A549 (cell line): ENCODE data around the gene CYB5D1. TPM values are rescaled to one million over a fixed set of nuclear protein-coding genes. Genes with fewer than 3 reads are reported as not detected.

ENCODE experiments used
- ATAC-seq, 2 experiments: fragments of 200-7000 bp in 1 of 2; fragments of >200 bp in 1 of 2; cut with Nextera tagmentation in 1 of 2; cut with Tn5 transposase in 1 of 2; 3 replicates each; pipeline versions ENCODE4 v1.8.0 to v1.9.1; 2018 to 2020; ENCODE audit warnings: mild to moderate bottlenecking in 1 of 2, moderate library complexity in 1 of 2
- CTCF ChIA-PET: fragments of 300-600 bp; sonication (Branson Sonifier 250); formaldehyde crosslinking; extraction: SDS; loops from one replicate; lab custom pipeline; 2021; ENCODE audit warnings: antibody characterized with exemption, inconsistent platforms; lab: Yijun Ruan, JAX
- POLR2A ChIA-PET: fragments of 350-600 bp; formaldehyde crosslinking; extraction: SDS; loops from one replicate; lab custom pipeline; 2021; ENCODE audit warnings: antibody characterized with exemption, inconsistent platforms; lab: Yijun Ruan, JAX
- DNase-seq, 2 experiments: peaks; one replicate each; pipeline versions ENCODE4 v3.0.0 to v3.0.0-alpha.2; 2011 to 2016; ENCODE audit warnings: low read depth in 1 of 2, low spot score in 1 of 2
- FAIRE-seq: peaks from 2 replicates; lab custom pipeline; 2011; peaks lifted over from hg19 to GRCh38; lab: Jason Lieb, UNC
- H3K27ac ChIP-seq, 2 experiments: fragments of >200 bp; sonication (Bioruptor Twin); formaldehyde crosslinking; 3 replicates each; pipeline ENCODE4 v1.5.1; 2016 to 2017
- H3K4me1 ChIP-seq: fragments of >200 bp; sonication (Bioruptor Twin); formaldehyde crosslinking; 3 replicates; pipeline ENCODE4 v1.6.1; 2016
- H3K4me2 ChIP-seq: fragments of >200 bp; sonication (Bioruptor Twin); formaldehyde crosslinking; 3 replicates; pipeline ENCODE4 v1.6.1; 2016
- H3K4me3 ChIP-seq: fragments of >200 bp; sonication (Bioruptor Twin); formaldehyde crosslinking; 3 replicates; pipeline ENCODE4 v1.5.1; 2016
- H3K9me3 ChIP-seq: fragments of >200 bp; sonication (Bioruptor Twin); formaldehyde crosslinking; 3 replicates; pipeline ENCODE4 v1.6.1; 2016
- BHLHE40 ChIP-seq: IDR thresholded peaks from 2 replicates; pipeline ENCODE4 v1.6.1; 2012; ENCODE audit warnings: low read depth, low read length, inconsistent platforms
- CBX2 ChIP-seq: fragments of 200-600 bp; sonication (generic); IDR thresholded peaks from 2 replicates; pipeline ENCODE4 v1.6.1; 2016; ENCODE audit warnings: low read depth, mild to moderate bottlenecking, borderline replicate concordance
- CHD2 ChIP-seq: fragments of 150-350 bp; IDR thresholded peaks from 2 replicates; pipeline ENCODE4 v1.6.1; 2014; ENCODE audit warnings: low read length; ENCODE audit not compliant: partially characterized antibody
- EHF ChIP-seq: fragments of 250-450 bp; sonication (Bioruptor Pico); IDR thresholded peaks from 2 replicates; pipeline ENCODE4 v1.5.0; 2020; ENCODE audit warnings: mild to moderate bottlenecking
- EHMT2 ChIP-seq: fragments of 200-600 bp; sonication (generic); IDR thresholded peaks from 2 replicates; pipeline ENCODE4 v1.6.1; 2016; ENCODE audit warnings: antibody characterized with exemption, low read depth, mild to moderate bottlenecking, moderate library complexity
- FOSB ChIP-seq: fragments of 250-450 bp; sonication (Bioruptor Pico); IDR thresholded peaks from 2 replicates; pipeline ENCODE4 v1.5.0; 2020; ENCODE audit warnings: mild to moderate bottlenecking, moderate library complexity
- FOSL2 ChIP-seq, 2 experiments: fragments of 450-650 bp in 1 of 2; fragments of >200 bp in 1 of 2; sonication (Bioruptor Twin) in 1 of 2; formaldehyde crosslinking; IDR thresholded peaks; 2 replicates each; pipeline versions ENCODE4 v1.5.0 to v1.6.1; 2016 to 2020; ENCODE audit warnings: mild to moderate bottlenecking in 1 of 2, moderate library complexity in 1 of 2
- HDAC2 ChIP-seq: fragments of 200-600 bp; sonication (generic); IDR thresholded peaks from 2 replicates; pipeline ENCODE4 v1.6.1; 2016
- HEYL ChIP-seq: fragments of 250-450 bp; sonication (Bioruptor Pico); IDR thresholded peaks from 2 replicates; pipeline ENCODE4 v1.8.0; 2021; ENCODE audit warnings: mild to moderate bottlenecking, moderate library complexity
- JUNB ChIP-seq: fragments of >200 bp; sonication (Bioruptor Twin); formaldehyde crosslinking; IDR thresholded peaks from 2 replicates; pipeline ENCODE4 v1.6.1; 2016
- KDM1A ChIP-seq: fragments of 200-600 bp; sonication (generic); IDR thresholded peaks from 2 replicates; pipeline ENCODE4 v1.6.1; 2016; ENCODE audit warnings: low read depth, mild to moderate bottlenecking
- MYC ChIP-seq: IDR thresholded peaks from 2 replicates; pipeline ENCODE4 v1.6.1; 2012; ENCODE audit warnings: mild to moderate bottlenecking, inconsistent platforms, low read length, improper control_type of control experiment, borderline replicate concordance
- NFE2L2 ChIP-seq: fragments of 150-350 bp; conservative IDR thresholded peaks from 2 replicates; pipeline ENCODE4 v1.6.1; 2014; ENCODE audit warnings: low read length
- PHF8 ChIP-seq: fragments of 200-600 bp; sonication (generic); IDR thresholded peaks from 2 replicates; pipeline ENCODE4 v1.6.1; 2016; ENCODE audit warnings: low read depth, mild to moderate bottlenecking, antibody characterized with exemption, moderate library complexity, borderline replicate concordance
- POLR2A ChIP-seq: IDR thresholded peaks from 2 replicates; pipeline ENCODE4 v1.6.1; 2012; ENCODE audit warnings: mild to moderate bottlenecking, low read length
- POLR2AphosphoS2 ChIP-seq: conservative IDR thresholded peaks from 2 replicates; pipeline ENCODE4 v1.6.1; 2012; ENCODE audit warnings: low read length, improper control_type of control experiment, inconsistent platforms
- RAD21 ChIP-seq, 2 experiments: fragments of >200 bp in 1 of 2; sonication (Bioruptor Twin) in 1 of 2; formaldehyde crosslinking in 1 of 2; IDR thresholded peaks in 1 of 2; conservative IDR thresholded peaks in 1 of 2; 2 replicates in 1 of 2; 3 replicates in 1 of 2; pipeline ENCODE4 v1.6.1; 2012 to 2018; ENCODE audit warnings: inconsistent platforms in 1 of 2
- RARB ChIP-seq: fragments of 250-450 bp; sonication (Bioruptor Pico); IDR thresholded peaks from 2 replicates; pipeline ENCODE4 v1.8.0; 2021; ENCODE audit warnings: mild to moderate bottlenecking, moderate library complexity
- RCOR1 ChIP-seq: fragments of 150-350 bp; IDR thresholded peaks from 2 replicates; pipeline ENCODE4 v1.6.1; 2014; ENCODE audit warnings: antibody characterized with exemption, low read length, low read depth
- SMC3 ChIP-seq: fragments of >200 bp; sonication (Bioruptor Twin); formaldehyde crosslinking; IDR thresholded peaks from 3 replicates; pipeline ENCODE4 v1.6.1; 2018; ENCODE audit warnings: inconsistent platforms
- TFCP2L1 ChIP-seq: fragments of 250-450 bp; sonication (Bioruptor Pico); IDR thresholded peaks from 2 replicates; pipeline ENCODE4 v1.5.0; 2021; ENCODE audit warnings: mild to moderate bottlenecking
- TP53 ChIP-seq: fragments of 250-450 bp; sonication (Bioruptor Pico); IDR thresholded peaks from 2 replicates; pipeline ENCODE4 v1.5.0; 2021; ENCODE audit warnings: mild to moderate bottlenecking, moderate library complexity
- ZC3H11A ChIP-seq: fragments of 450-650 bp; IDR thresholded peaks from 2 replicates; pipeline ENCODE4 v1.6.1; 2014; ENCODE audit warnings: antibody characterized with exemption, mild to moderate bottlenecking
- ZFP36 ChIP-seq: fragments of 450-650 bp; IDR thresholded peaks from 2 replicates; pipeline ENCODE4 v1.6.1; 2014; ENCODE audit warnings: borderline replicate concordance; ENCODE audit not compliant: partially characterized antibody
- ZNF302 ChIP-seq: fragments of 250-450 bp; sonication (Bioruptor Pico); IDR thresholded peaks from 2 replicates; pipeline ENCODE4 v1.9.0; 2021; ENCODE audit warnings: inconsistent platforms, mild to moderate bottlenecking, moderate library complexity
- WGBS: methylation state at CpG from one replicate; pipeline ENCODE4 v1.1.6; 2017; ENCODE audit errors: missing lambda C conversion rate; 5-methylcytosine and 5-hydroxymethylcytosine counted together
- polyA plus RNA-seq, 4 experiments: library from polyadenylated mRNA; depleted of rRNA in 3 of 4; stranded (reverse); fragments of >200 nt; fragmentation: RNase III in 1 of 4; extraction: RNeasy Plus Mini Kit Qiagen cat#74134 plus additional on column Dnase treatment in 1 of 4; gene quantifications; 2 replicates in 3 of 4; 3 replicates in 1 of 4; pipeline ENCODE4 v1.2.3, GENCODE V29; 2011 to 2017
- TF ChIP-seq, protein P1 (sequence below): IDR thresholded peaks from 2 replicates; pipeline ENCODE4 v1.6.1; 2012
- TF ChIP-seq, protein P2 (sequence below): IDR thresholded peaks from 2 replicates; pipeline ENCODE4 v1.6.1; 2012
- TF ChIP-seq, protein P3 (sequence below): fragments of 150-350 bp; IDR thresholded peaks from 2 replicates; pipeline ENCODE4 v1.6.1; 2014; ENCODE audit warnings: low read depth, mild to moderate bottlenecking, low read length
- TF ChIP-seq, protein P4 (sequence below): fragments of >200 bp; sonication (Bioruptor Twin); formaldehyde crosslinking; IDR thresholded peaks from 3 replicates; pipeline ENCODE4 v1.5.1; 2016
- TF ChIP-seq, protein P5 (sequence below): fragments of 450-650 bp; IDR thresholded peaks from 2 replicates; pipeline ENCODE4 v1.6.1; 2014; ENCODE audit warnings: antibody characterized with exemption

Gene CYB5D1
- polyA plus RNA-seq, 2 of the 4 experiments (the other 2 are of a cell fraction): 20.4 to 28.2 TPM

DNA sequence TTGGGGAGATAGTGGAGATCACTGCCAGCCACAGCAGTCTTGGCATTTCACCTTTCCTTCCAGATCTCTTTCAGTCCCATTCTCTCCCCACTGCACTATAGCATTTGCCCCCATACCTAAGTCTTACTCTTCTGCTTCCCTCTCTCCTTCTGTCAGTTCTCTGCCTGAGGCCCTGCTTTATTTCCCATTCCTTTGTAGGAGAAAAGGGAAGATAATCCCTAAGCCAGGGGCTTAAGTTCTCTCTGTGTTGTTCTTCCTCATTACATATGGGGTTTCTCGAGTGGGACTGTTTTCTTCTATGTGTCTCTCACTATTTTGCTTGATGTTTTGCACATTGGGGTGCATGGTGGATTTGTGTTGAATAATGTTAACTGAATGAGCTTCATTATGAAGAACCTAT is 17.4 kb upstream of the CYB5D1 start:
- POLR2A ChIA-PET: interaction anchor here (5.7 kb wide), 1 partner anchor 16 kb away, joined by 65 read pairs; the partner anchor contains the start of genes CYB5D1 and NAA38
- 74% methylated on average over 1 of the region's 1 CpG for WGBS
- H3K9me3 ChIP-seq: no peaks in the 10 kb centered on the region
- CTCF ChIA-PET: interaction anchor here (0.8 to 25.1 kb wide), 9 partner anchors 1 to 217 kb away, joined by 3 to 677 read pairs (median 5); partner anchors contain the start of genes KDM6B and NAA38
- TF ChIP-seq SMC3: no peak
- TF ChIP-seq ZNF302 (CRISPR knock-in tag): no peak
- TF ChIP-seq, protein P1, sequence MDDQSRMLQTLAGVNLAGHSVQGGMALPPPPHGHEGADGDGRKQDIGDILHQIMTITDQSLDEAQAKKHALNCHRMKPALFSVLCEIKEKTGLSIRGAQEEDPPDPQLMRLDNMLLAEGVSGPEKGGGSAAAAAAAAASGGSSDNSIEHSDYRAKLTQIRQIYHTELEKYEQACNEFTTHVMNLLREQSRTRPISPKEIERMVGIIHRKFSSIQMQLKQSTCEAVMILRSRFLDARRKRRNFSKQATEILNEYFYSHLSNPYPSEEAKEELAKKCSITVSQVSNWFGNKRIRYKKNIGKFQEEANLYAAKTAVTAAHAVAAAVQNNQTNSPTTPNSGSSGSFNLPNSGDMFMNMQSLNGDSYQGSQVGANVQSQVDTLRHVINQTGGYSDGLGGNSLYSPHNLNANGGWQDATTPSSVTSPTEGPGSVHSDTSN: no peak
- TF ChIP-seq RCOR1: no peak
- TF ChIP-seq, protein P2, sequence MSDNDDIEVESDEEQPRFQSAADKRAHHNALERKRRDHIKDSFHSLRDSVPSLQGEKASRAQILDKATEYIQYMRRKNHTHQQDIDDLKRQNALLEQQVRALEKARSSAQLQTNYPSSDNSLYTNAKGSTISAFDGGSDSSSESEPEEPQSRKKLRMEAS: no peak
- no peak for TF ChIP-seq CHD2
- TF ChIP-seq, protein P3, sequence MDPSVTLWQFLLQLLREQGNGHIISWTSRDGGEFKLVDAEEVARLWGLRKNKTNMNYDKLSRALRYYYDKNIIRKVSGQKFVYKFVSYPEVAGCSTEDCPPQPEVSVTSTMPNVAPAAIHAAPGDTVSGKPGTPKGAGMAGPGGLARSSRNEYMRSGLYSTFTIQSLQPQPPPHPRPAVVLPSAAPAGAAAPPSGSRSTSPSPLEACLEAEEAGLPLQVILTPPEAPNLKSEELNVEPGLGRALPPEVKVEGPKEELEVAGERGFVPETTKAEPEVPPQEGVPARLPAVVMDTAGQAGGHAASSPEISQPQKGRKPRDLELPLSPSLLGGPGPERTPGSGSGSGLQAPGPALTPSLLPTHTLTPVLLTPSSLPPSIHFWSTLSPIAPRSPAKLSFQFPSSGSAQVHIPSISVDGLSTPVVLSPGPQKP: no peak
- no peak for TF ChIP-seq MYC
- TF ChIP-seq NFE2L2: no peak
- TF ChIP-seq EHF (CRISPR knock-in tag): no peak
- no peak for TF ChIP-seq HEYL (CRISPR knock-in tag)
- no peak for TF ChIP-seq TP53 (CRISPR knock-in tag)
- no peak for TF ChIP-seq EHMT2
- TF ChIP-seq PHF8: no peak
- no peak for TF ChIP-seq ZC3H11A
- TF ChIP-seq TFCP2L1 (CRISPR knock-in tag): no peak
- no peak for TF ChIP-seq POLR2A
- no peak for TF ChIP-seq FOSB
- H3K4me1 ChIP-seq: peaks cover 49% of the 10 kb centered on the region
- FAIRE-seq: no peak
- ATAC-seq: no peak
- H3K4me3 ChIP-seq: no peak overlapping the region
- H3K27ac ChIP-seq: 0 out of 6 replicates have a peak overlapping the region, but pooled peaks of 1 of the 2 experiments have one; percentile 5
- peak overlapping the region; percentile 96; the same call in 2 of the 3 replicates for H3K4me2 ChIP-seq
- DNase-seq: no peak

DNA sequence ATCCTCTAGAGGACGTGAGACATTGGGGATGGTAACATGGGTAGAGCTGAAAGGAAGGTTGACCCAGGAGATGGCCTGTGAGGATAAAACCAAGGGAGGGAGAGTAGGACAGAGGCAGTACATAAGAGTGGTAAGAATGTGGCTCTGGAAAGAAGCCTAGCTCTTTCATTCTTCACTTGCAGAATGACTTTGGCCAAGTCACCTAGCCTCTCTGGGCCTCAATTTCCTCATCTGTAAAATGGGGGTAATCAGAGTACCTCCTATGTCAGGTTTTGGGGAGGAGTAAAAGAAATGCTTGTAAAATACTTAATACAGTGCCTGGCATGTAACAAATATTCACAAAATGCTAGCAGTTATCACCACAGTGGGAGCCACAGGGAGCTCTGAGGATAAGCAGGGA is 16.9 kb upstream of the CYB5D1 start:
- ATAC-seq: no peak
- CTCF ChIA-PET: interaction anchor here (1.0 to 25.1 kb wide), 8 partner anchors 1 to 217 kb away, joined by 3 to 677 read pairs (median 5); partner anchors contain the start of genes KDM6B and NAA38

DNA sequence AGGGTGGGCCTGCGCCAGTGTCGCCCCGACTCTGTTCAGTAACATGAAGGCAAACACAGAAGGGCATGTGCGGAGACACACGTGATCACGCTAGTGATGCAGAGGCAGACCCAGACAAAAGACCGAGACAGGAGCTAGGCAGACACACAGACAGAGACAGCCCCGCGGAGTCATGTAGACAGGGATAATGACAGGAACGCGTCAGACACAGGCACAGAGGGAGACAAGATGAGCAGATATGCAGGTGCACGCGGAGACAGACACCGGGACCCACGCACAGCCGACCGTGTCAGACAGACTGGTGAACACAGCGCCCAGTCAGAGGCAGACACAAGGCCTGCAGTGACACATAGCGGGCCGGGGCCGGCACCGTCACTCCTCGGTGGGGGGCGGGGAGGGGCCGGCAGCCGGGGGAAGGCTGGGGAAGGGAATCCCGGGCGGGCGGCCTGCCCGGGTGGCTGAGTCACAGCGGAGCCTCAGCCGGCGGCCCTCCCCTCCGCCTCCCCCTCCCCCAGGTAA is 16.3 kb upstream of the CYB5D1 start:
- Histone ChIP-seq H3K27ac (peak overlapping the region; percentile 96), H3K4me2 (peak overlapping the region; percentile 91), H3K9me3 (no peaks in the 10 kb centered on the region), H3K4me1 (peaks cover 52% of the 10 kb centered on the region), H3K4me3 (peak overlapping the region; percentile 80)
- 4% methylated on average over 23 of the region's 34 CpGs for WGBS
- POLR2A ChIA-PET: interaction anchor here (1.0 to 5.7 kb wide), 6 partner anchors 8 to 155 kb away, joined by 3 to 65 read pairs (median 6); partner anchors contain the start of genes CYB5D1, KDM6B, NAA38 and TP53
- ATAC-seq (peak; percentile 9), DNase-seq (peak; percentile 68 to 83), FAIRE-seq (peak; percentile 70)
- CTCF ChIA-PET: interaction anchor here (1.0 to 25.1 kb wide), 8 partner anchors 0 to 216 kb away, joined by 3 to 677 read pairs (median 5); partner anchors contain the start of genes KDM6B and NAA38
- TF ChIP-seq, protein P4, sequence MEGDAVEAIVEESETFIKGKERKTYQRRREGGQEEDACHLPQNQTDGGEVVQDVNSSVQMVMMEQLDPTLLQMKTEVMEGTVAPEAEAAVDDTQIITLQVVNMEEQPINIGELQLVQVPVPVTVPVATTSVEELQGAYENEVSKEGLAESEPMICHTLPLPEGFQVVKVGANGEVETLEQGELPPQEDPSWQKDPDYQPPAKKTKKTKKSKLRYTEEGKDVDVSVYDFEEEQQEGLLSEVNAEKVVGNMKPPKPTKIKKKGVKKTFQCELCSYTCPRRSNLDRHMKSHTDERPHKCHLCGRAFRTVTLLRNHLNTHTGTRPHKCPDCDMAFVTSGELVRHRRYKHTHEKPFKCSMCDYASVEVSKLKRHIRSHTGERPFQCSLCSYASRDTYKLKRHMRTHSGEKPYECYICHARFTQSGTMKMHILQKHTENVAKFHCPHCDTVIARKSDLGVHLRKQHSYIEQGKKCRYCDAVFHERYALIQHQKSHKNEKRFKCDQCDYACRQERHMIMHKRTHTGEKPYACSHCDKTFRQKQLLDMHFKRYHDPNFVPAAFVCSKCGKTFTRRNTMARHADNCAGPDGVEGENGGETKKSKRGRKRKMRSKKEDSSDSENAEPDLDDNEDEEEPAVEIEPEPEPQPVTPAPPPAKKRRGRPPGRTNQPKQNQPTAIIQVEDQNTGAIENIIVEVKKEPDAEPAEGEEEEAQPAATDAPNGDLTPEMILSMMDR: peak; percentile 28; the same call in 2 of the 3 replicates
- TF ChIP-seq SMC3 (peak; percentile 53), FOSL2 (IDR thresholded peaks at IDR 0.05) (peak; percentile 81), FOSL2 (CRISPR knock-in tag; IDR thresholded peaks at IDR 0.05) (peak; percentile 74; the same call in 1 of the 2 replicates), HEYL (CRISPR knock-in tag) (no peak), RAD21 (conservative IDR thresholded peaks at IDR 0.05 in 1 of 2, IDR thresholded peaks at IDR 0.05 in 1 of 2) (peak in 1 of 2 experiments; percentile 64; a peak in 2 of 5 replicates), POLR2AphosphoS2 (peak; percentile 67; the same call in 1 of the 2 replicates), CBX2 (no peak), POLR2A (peak; percentile 23; the same call in 1 of the 2 replicates), RARB (CRISPR knock-in tag) (no peak), JUNB (peak; percentile 69; the same call in 1 of the 2 replicates), BHLHE40 (peak; percentile 39; the same call in 1 of the 2 replicates)
- TF ChIP-seq, protein P5, sequence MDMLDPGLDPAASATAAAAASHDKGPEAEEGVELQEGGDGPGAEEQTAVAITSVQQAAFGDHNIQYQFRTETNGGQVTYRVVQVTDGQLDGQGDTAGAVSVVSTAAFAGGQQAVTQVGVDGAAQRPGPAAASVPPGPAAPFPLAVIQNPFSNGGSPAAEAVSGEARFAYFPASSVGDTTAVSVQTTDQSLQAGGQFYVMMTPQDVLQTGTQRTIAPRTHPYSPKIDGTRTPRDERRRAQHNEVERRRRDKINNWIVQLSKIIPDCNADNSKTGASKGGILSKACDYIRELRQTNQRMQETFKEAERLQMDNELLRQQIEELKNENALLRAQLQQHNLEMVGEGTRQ: peak; percentile 88

More for the DNA sequence above, 16.9 kb upstream of the CYB5D1 start:
- POLR2A ChIA-PET: interaction anchor here (5.7 kb wide), 1 partner anchor 16 kb away, joined by 65 read pairs; the partner anchor contains the start of genes CYB5D1 and NAA38
- 84% methylated on average over 1 of the region's 1 CpG for WGBS
- FAIRE-seq (no peak), DNase-seq (no peak)
- no peak for TF ChIP-seq ZFP36
- TF ChIP-seq HDAC2: peak; percentile 73; the same call in 1 of the 2 replicates
- peak; percentile 89; the same call in 1 of the 2 replicates for TF ChIP-seq KDM1A
- Histone ChIP-seq H3K27ac (peak overlapping the region; percentile 96; a peak in 5 of 6 replicates), H3K4me1 (peaks cover 52% of the 10 kb centered on the region), H3K4me3 (peak overlapping the region; percentile 80), H3K9me3 (no peaks in the 10 kb centered on the region), H3K4me2 (peak overlapping the region; percentile 91)
